ENCODE results near the gene GJB5.

GJB5 gene

DNA sequence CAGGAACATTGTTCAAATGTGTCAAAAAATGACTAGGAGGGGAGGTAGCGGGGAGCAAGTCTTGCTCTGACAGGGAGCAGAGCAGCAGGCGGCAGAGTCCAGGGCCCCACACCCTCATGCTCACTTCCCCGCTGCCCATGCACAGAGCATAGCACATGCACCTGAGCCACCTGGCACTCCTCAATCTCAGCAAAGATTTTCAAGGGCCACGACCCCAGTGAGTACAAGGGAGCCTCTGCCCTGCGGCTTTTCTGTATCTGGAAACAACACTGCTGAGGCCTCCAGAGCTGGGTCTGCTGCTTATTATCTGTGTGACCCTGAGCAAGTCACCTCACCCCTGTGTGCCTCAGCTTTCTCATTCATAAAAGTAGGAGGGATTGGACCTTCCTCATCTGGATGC is 25.1 kb downstream of the GJB5 start:
- TF ChIP-seq Cebpa-rat (IDR thresholded peaks at IDR 0.05) = no peak
- no peaks in the 10 kb centered on the region for H3K36me3 ChIP-seq
- peaks cover 40 to 51% (median 45%) of the 10 kb centered on the region in 11 experiments for H3K27me3 ChIP-seq
- H4K20me1 ChIP-seq = no peaks in the 10 kb centered on the region; a peak in 1 of 22 replicates
- H3K27ac ChIP-seq = no peak overlapping the region
- H3K4me1 ChIP-seq = peaks cover 0 to 19% (median 4%) of the 10 kb centered on the region in 10 experiments; a peak in 7 of 20 replicates
- no peak overlapping the region for H3K4me2 ChIP-seq
- H3K9ac ChIP-seq = no peak overlapping the region
- no peaks in the 10 kb centered on the region for H3K9me3 ChIP-seq (replicated peaks in 1 of 11)
- no peak overlapping the region for H3K4me3 ChIP-seq

DNA sequence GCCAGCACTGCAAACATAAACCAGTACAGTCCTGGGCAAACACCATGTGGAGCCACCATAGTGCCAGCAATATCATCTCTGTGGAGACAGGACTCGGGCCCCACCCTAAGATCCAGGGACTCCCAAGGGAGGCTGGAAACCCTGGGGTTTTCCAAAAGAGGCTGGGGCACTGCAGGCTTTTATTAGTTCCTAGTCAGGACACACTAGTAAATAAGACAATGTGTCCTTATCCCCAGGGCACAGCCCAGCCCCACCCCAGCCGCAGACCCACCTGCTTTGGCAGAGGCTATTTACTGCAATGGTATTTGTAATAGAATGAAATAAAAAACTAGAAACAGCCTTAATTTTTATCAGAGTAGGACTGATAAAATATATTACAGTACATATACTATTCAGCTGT is 25.7 kb downstream of the GJB5 start:
- Histone ChIP-seq H3K27me3 (peaks cover 40 to 51% (median 45%) of the 10 kb centered on the region in 11 experiments), H3K4me2 (no peak overlapping the region), H3K4me1 (peaks cover 0 to 19% (median 4%) of the 10 kb centered on the region in 10 experiments; a peak in 8 of 20 replicates), H3K9ac (no peak overlapping the region), H3K27ac (no peak overlapping the region), H3K4me3 (no peak overlapping the region), H3K9me3 (replicated peaks in 1 of 11) (no peaks in the 10 kb centered on the region), H3K36me3 (no peaks in the 10 kb centered on the region), H4K20me1 (no peaks in the 10 kb centered on the region; a peak in 1 of 22 replicates)
- no peak for TF ChIP-seq Cebpa-rat (IDR thresholded peaks at IDR 0.05)

DNA sequence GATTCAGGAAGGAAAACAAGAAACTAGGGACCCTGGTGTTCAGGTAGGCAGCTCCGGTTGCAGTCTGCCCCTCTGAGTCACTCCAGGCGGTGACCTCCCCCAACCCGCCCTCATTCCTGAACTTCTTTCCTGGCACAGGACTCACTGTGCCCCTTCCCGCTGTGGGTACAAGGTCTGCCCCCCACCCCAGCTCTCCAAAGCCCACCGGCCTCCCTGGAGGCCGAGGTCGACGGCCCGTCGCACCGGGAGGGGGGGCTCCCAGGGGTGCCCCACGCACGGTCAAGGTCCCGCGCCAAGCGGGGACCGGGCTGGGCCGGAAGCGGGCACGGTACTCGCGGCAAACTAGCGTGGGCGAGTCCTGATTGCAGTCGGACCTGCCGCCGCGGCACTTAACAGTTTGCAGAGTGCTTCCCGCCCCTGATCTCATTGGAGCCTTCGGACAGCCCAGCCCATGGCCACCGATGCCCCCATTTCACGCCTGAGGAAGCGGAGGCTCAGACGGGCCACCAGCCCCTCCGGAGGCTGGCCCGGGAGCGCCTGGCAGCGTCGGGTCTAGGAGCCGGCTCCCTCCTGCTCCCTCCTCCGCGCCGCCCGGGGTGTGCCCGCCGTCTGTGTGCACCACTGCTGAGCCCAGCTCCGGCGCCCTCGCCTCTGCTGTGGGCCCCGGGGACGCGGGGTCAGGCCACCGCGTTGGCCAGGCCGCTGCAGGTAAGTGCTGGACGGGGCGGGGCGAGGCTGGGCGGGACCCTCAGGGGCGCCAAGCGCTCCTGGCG is 26.4 kb downstream of the GJB5 start, which contains the start of gene GJB3:
Gene GJB3 (plus strand): TSS at position 144 of the 773 bp plus-strand sequence. CDS start 3,549 bp downstream, outside the sequence.
- TF ChIP-seq Cebpa-rat (IDR thresholded peaks at IDR 0.05) = no peak
- Histone ChIP-seq H3K4me1 (peaks cover 0 to 19% (median 4%) of the 10 kb centered on the region in 10 experiments; a peak in 8 of 20 replicates), H3K36me3 (no peaks in the 10 kb centered on the region), H3K27me3 (peaks cover 40 to 51% (median 45%) of the 10 kb centered on the region in 11 experiments), H4K20me1 (no peaks in the 10 kb centered on the region; a peak in 1 of 22 replicates), H3K4me3 (no peak within 1 kb of the TSS; a peak in 1 of 20 replicates), H3K4me2 (peak within 1 kb of the TSS in 5 of 11 experiments; percentile 7 to 59 (median 28); a peak in 6 of 22 replicates), H3K9ac (no peak within 1 kb of the TSS), H3K27ac (no peak within 1 kb of the TSS), H3K9me3 (replicated peaks in 1 of 11) (no peaks in the 10 kb centered on the region)

DNA sequence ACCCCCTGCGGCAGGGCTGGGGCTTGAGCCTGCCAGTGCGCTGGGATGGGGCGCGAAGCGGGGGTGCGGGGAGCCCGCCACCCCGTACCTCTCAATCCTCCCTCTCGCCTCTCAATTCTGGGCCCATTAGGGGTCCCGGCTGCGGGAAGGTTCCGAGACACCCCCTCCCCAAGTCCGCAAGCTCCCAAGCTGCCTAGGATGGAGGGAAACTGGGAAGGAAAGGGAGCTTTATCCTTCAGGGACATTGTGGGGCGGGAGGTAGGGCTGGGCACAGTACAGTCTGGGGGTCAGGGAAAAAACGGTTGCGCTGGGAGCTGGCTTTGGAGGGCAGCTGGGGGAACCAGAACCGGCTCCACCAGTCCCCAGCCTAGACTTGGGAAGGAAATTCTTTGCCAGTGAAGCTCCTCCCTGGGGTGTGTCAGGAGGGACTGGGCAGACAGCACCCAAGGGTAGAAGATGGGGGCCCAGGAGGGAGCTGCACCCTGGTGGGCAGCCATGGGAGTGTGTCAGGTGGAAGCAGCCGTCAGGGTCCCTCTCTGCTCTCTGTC is 27.1 kb downstream of the GJB5 start:
- Histone ChIP-seq H4K20me1 (no peaks in the 10 kb centered on the region; a peak in 2 of 22 replicates), H3K27me3 (peaks cover 40 to 51% (median 45%) of the 10 kb centered on the region in 11 experiments), H3K9me3 (replicated peaks in 1 of 11) (no peaks in the 10 kb centered on the region), H3K36me3 (no peaks in the 10 kb centered on the region), H3K9ac (no peak overlapping the region), H3K27ac (no peak overlapping the region), H3K4me3 (no peak overlapping the region), H3K4me2 (0 out of 22 replicates have a peak overlapping the region, but pooled peaks of 2 of the 11 experiments have one; percentile 26 to 59), H3K4me1 (peaks cover 0 to 19% (median 4%) of the 10 kb centered on the region in 10 experiments; a peak in 8 of 20 replicates)
- TF ChIP-seq Cebpa-rat (IDR thresholded peaks at IDR 0.05) = no peak

DNA sequence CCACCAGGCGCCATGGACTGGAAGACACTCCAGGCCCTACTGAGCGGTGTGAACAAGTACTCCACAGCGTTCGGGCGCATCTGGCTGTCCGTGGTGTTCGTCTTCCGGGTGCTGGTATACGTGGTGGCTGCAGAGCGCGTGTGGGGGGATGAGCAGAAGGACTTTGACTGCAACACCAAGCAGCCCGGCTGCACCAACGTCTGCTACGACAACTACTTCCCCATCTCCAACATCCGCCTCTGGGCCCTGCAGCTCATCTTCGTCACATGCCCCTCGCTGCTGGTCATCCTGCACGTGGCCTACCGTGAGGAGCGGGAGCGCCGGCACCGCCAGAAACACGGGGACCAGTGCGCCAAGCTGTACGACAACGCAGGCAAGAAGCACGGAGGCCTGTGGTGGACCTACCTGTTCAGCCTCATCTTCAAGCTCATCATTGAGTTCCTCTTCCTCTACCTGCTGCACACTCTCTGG is 29.9 kb downstream of the GJB5 start:
- Histone ChIP-seq H3K9ac (no peak overlapping the region), H3K9me3 (replicated peaks in 1 of 11) (no peaks in the 10 kb centered on the region), H4K20me1 (no peaks in the 10 kb centered on the region; a peak in 2 of 22 replicates), H3K4me2 (no peak overlapping the region), H3K4me1 (peaks cover 10 to 31% (median 12%) of the 10 kb centered on the region in 10 experiments; a peak in 16 of 20 replicates), H3K36me3 (no peaks in the 10 kb centered on the region), H3K4me3 (no peak overlapping the region), H3K27ac (no peak overlapping the region), H3K27me3 (peaks cover 36 to 43% (median 38%) of the 10 kb centered on the region in 11 experiments)
- no peak for TF ChIP-seq Cebpa-rat (IDR thresholded peaks at IDR 0.05)

DNA sequence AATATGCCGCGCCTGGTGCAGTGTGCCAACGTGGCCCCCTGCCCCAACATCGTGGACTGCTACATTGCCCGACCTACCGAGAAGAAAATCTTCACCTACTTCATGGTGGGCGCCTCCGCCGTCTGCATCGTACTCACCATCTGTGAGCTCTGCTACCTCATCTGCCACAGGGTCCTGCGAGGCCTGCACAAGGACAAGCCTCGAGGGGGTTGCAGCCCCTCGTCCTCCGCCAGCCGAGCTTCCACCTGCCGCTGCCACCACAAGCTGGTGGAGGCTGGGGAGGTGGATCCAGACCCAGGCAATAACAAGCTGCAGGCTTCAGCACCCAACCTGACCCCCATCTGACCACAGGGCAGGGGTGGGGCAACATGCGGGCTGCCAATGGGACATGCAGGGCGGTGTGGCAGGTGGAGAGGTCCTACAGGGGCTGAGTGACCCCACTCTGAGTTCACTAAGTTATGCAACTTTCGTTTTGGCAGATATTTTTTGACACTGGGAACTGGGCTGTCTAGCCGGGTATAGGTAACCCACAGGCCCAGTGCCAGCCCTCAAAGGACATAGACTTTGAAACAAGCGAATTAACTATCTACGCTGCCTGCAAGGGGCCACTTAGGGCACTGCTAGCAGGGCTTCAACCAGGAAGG is 30.5 kb downstream of the GJB5 start:
- Histone ChIP-seq H3K27ac (no peak overlapping the region), H3K4me3 (no peak overlapping the region), H3K9me3 (replicated peaks in 1 of 11) (peaks cover 0 to 3% (median 0%) of the 10 kb centered on the region in 11 experiments; a peak in 3 of 22 replicates), H3K36me3 (no peaks in the 10 kb centered on the region), H3K4me2 (0 out of 22 replicates have a peak overlapping the region, but pooled peaks of 1 of the 11 experiments have one; percentile 3), H4K20me1 (no peaks in the 10 kb centered on the region; a peak in 2 of 22 replicates), H3K27me3 (peaks cover 30 to 37% (median 33%) of the 10 kb centered on the region in 11 experiments), H3K4me1 (peaks cover 16 to 37% (median 17%) of the 10 kb centered on the region in 10 experiments; a peak in 19 of 20 replicates), H3K9ac (no peak overlapping the region)
- TF ChIP-seq Cebpa-rat (IDR thresholded peaks at IDR 0.05) = no peak

DNA sequence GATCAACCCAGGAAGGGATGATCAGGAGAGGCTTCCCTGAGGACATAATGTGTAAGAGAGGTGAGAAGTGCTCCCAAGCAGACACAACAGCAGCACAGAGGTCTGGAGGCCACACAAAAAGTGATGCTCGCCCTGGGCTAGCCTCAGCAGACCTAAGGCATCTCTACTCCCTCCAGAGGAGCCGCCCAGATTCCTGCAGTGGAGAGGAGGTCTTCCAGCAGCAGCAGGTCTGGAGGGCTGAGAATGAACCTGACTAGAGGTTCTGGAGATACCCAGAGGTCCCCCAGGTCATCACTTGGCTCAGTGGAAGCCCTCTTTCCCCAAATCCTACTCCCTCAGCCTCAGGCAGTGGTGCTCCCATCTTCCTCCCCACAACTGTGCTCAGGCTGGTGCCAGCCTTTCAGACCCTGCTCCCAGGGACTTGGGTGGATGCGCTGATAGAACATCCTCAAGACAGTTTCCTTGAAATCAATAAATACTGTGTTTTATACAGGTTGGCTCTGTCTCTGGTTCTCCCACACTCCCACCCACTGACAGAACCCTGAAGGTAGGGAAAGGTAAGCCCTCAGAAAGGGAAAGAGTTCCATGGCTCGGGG is 31.1 kb downstream of the GJB5 start:
- no peaks in the 10 kb centered on the region for H3K36me3 ChIP-seq
- H4K20me1 ChIP-seq = no peaks in the 10 kb centered on the region; a peak in 2 of 22 replicates
- H3K4me3 ChIP-seq = no peak overlapping the region
- peaks cover 0 to 7% (median 0%) of the 10 kb centered on the region in 11 experiments; a peak in 3 of 22 replicates for H3K9me3 ChIP-seq (replicated peaks in 1 of 11)
- H3K27me3 ChIP-seq = peaks cover 24 to 31% (median 26%) of the 10 kb centered on the region in 11 experiments
- peaks cover 22 to 43% (median 24%) of the 10 kb centered on the region in 10 experiments for H3K4me1 ChIP-seq
- no peak for TF ChIP-seq Cebpa-rat (IDR thresholded peaks at IDR 0.05)
- no peak overlapping the region for H3K4me2 ChIP-seq
- H3K27ac ChIP-seq = no peak overlapping the region
- H3K9ac ChIP-seq = no peak overlapping the region

DNA sequence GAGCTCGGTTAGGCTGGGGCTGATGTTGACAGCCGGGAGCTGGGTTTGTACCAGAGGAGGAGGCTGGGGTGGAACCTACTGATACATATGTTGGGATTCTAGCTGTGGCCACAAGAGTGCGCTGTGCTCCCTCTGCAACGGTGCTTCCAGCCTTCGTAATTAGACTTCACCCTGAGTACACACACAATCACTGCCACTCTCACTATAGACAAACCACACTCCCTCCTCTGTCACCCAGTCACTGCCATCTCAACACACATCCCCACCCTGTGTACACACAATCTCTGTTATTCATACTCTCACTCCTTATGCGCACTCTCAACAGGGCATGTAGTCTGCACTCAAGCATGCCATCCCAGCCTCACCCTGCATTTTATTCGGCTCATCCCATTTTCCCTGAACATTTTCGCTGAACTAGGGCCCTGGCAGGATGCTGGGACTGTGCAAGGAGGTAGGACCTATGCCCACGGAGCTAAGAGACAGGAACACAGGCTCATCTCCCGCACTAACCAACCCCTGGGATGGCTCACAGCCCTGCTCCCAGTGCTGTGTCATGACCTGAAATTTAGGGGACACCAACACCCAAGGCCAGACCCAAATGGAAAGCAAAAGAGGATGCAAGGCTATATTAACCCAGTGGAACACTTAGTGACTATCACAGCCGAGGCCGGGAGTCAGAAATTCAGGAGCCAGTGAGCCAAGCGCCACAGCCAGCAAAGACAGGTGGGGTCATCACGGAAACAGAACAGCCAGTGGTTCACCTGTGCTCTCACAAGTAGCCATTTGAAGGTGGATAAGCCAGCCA is 31.9 kb downstream of the GJB5 start:
- peaks cover 17 to 23% (median 19%) of the 10 kb centered on the region in 11 experiments for H3K27me3 ChIP-seq
- H3K9me3 ChIP-seq (replicated peaks in 1 of 11) = peaks cover 0 to 7% (median 0%) of the 10 kb centered on the region in 11 experiments; a peak in 3 of 22 replicates
- H3K9ac ChIP-seq = no peak overlapping the region
- H3K4me3 ChIP-seq = no peak overlapping the region
- no peak for TF ChIP-seq Cebpa-rat (IDR thresholded peaks at IDR 0.05)
- no peak overlapping the region for H3K27ac ChIP-seq
- no peaks in the 10 kb centered on the region for H3K36me3 ChIP-seq
- peaks cover 22 to 43% (median 31%) of the 10 kb centered on the region in 10 experiments for H3K4me1 ChIP-seq
- no peak overlapping the region for H3K4me2 ChIP-seq
- no peaks in the 10 kb centered on the region; a peak in 2 of 22 replicates for H4K20me1 ChIP-seq
